ENCODE results near the gene METTL15.

- TF ChIP-seq POLR2A (IDR thresholded peaks at IDR 0.05) = no peak
- TF ChIP-seq CTCF (IDR thresholded peaks at IDR 0.05) = no peak
These were observed 181.3 kb downstream of the METTL15 start for GRCh38 chr11:28289444-28289843.

Measured in heart left ventricle (tissue), 13 donors.